H1 (cell line): Measurements from ENCODE around the gene FMO4.

Source experiments
- EP300 ChIP-seq, 2 experiments: IDR thresholded peaks; 1 replicate in 1 of 2; 2 replicates in 1 of 2; pipeline ENCODE4 v1.6.1; 2011 to 2012; ENCODE audit warnings: low read depth in 2 of 2, low read length in 2 of 2, mild to moderate bottlenecking in 2 of 2, borderline replicate concordance in 1 of 2, inconsistent platforms in 1 of 2, moderate library complexity in 1 of 2
- HDAC6 ChIP-seq: IDR thresholded peaks from one replicate; pipeline ENCODE4 v1.7.1; 2012; ENCODE audit warnings: low read depth, mild to moderate bottlenecking, inconsistent platforms, low read length, moderate library complexity
- KDM1A ChIP-seq: fragments of 200-600, 300-600 bp; sonication (generic); IDR thresholded peaks from 2 replicates; pipeline ENCODE4 v1.7.1; 2016; ENCODE audit warnings: mild to moderate bottlenecking, low read length, borderline replicate concordance
- KDM5A ChIP-seq: fragments of 200-600 bp; IDR thresholded peaks from 2 replicates; pipeline ENCODE4 v1.7.1; 2012; ENCODE audit warnings: mild to moderate bottlenecking, low read length, inconsistent platforms, mixed read lengths
- POLR2A ChIP-seq, 2 experiments: IDR thresholded peaks; 1 replicate in 1 of 2; 2 replicates in 1 of 2; pipeline ENCODE4 v1.6.1; 2011; ENCODE audit warnings: low read depth in 2 of 2, low read length in 2 of 2, mild to moderate bottlenecking in 2 of 2; ENCODE audit errors: control extremely low read depth in 1 of 2
- RBBP5 ChIP-seq: IDR thresholded peaks from 2 replicates; pipeline ENCODE4 v1.7.1; 2012; ENCODE audit warnings: low read depth, mild to moderate bottlenecking, inconsistent platforms, low read length, moderate library complexity, borderline replicate concordance
- SRF ChIP-seq: IDR thresholded peaks from 2 replicates; pipeline ENCODE4 v1.6.1; 2011; ENCODE audit warnings: mild to moderate bottlenecking, low read depth, low read length, moderate library complexity
- USF2 ChIP-seq: IDR thresholded peaks from 2 replicates; pipeline ENCODE4 v1.6.1; 2011; ENCODE audit warnings: low read length, improper control_type of control experiment
- TF ChIP-seq, protein P1 (sequence below): IDR thresholded peaks from 2 replicates; pipeline ENCODE4 v1.6.1; 2012; ENCODE audit warnings: low read length, inconsistent platforms
- TF ChIP-seq, protein P2 (sequence below), 3 experiments: IDR thresholded peaks; 1 replicate in 2 of 3; 2 replicates in 1 of 3; pipeline versions ENCODE4 v1.5.1 to v1.6.1; 2011; ENCODE audit warnings: low read length in 3 of 3, mild to moderate bottlenecking in 3 of 3, inconsistent platforms in 2 of 3, low read depth in 1 of 3, moderate library complexity in 1 of 3; ENCODE audit not compliant: insufficient read depth in 1 of 3; ENCODE audit errors: control extremely low read depth in 1 of 3
- TF ChIP-seq, protein P3 (sequence below): IDR thresholded peaks from 2 replicates; pipeline ENCODE4 v1.6.1; 2012; ENCODE audit warnings: inconsistent platforms

- TF ChIP-seq SRF (no peak), EP300 (IDR thresholded peaks at IDR 0.05; ENCODE audit: borderline replicate concordance in 1 of 2, low read depth in 2 of 2, low read length in 2 of 2) (no peak), HDAC6 (no peak), POLR2A (IDR thresholded peaks at IDR 0.05; ENCODE audit: control extremely low read depth in 1 of 2, low read depth in 2 of 2, low read length in 2 of 2) (no peak), USF2 (no peak), KDM5A (no peak), KDM1A (no peak), RBBP5 (no peak)
- TF ChIP-seq, protein P1, sequence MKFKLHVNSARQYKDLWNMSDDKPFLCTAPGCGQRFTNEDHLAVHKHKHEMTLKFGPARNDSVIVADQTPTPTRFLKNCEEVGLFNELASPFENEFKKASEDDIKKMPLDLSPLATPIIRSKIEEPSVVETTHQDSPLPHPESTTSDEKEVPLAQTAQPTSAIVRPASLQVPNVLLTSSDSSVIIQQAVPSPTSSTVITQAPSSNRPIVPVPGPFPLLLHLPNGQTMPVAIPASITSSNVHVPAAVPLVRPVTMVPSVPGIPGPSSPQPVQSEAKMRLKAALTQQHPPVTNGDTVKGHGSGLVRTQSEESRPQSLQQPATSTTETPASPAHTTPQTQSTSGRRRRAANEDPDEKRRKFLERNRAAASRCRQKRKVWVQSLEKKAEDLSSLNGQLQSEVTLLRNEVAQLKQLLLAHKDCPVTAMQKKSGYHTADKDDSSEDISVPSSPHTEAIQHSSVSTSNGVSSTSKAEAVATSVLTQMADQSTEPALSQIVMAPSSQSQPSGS, result no peak
- TF ChIP-seq, protein P2, sequence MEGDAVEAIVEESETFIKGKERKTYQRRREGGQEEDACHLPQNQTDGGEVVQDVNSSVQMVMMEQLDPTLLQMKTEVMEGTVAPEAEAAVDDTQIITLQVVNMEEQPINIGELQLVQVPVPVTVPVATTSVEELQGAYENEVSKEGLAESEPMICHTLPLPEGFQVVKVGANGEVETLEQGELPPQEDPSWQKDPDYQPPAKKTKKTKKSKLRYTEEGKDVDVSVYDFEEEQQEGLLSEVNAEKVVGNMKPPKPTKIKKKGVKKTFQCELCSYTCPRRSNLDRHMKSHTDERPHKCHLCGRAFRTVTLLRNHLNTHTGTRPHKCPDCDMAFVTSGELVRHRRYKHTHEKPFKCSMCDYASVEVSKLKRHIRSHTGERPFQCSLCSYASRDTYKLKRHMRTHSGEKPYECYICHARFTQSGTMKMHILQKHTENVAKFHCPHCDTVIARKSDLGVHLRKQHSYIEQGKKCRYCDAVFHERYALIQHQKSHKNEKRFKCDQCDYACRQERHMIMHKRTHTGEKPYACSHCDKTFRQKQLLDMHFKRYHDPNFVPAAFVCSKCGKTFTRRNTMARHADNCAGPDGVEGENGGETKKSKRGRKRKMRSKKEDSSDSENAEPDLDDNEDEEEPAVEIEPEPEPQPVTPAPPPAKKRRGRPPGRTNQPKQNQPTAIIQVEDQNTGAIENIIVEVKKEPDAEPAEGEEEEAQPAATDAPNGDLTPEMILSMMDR (IDR thresholded peaks at IDR 0.05; ENCODE audit: control extremely low read depth in 1 of 3, insufficient read depth in 1 of 3, low read depth in 1 of 3, low read length in 3 of 3), result no peak
- TF ChIP-seq, protein P3, sequence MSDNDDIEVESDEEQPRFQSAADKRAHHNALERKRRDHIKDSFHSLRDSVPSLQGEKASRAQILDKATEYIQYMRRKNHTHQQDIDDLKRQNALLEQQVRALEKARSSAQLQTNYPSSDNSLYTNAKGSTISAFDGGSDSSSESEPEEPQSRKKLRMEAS, result no peak
Measured at GRCh38 chr1:171381866-171382210, 67.9 kb downstream of the FMO4 start.
